Neural progenitor cell (in vitro differentiated cells): ENCODE data around the gene DLGAP5.

Experiments
- CTCF ChIP-seq: fragments of 200-600 bp; sonication (generic); IDR thresholded peaks from 2 replicates; pipeline ENCODE4 v1.5.1; 2017; ENCODE audit warnings: antibody characterized with exemption, mild to moderate bottlenecking
- EZH2 ChIP-seq: fragments of 200-600 bp; sonication (generic); IDR thresholded peaks from 2 replicates; pipeline ENCODE4 v1.6.1; 2017; ENCODE audit warnings: antibody characterized with exemption, mild to moderate bottlenecking, moderate library complexity
- EZH2phosphoT487 ChIP-seq: fragments of 200-600 bp; sonication (generic); IDR thresholded peaks from 2 replicates; pipeline ENCODE4 v1.6.1; 2017; ENCODE audit warnings: antibody characterized with exemption

GRCh38 chr14:55158412-55158811, 33.0 kb downstream of the DLGAP5 start:
- TF ChIP-seq CTCF = no peak
- TF ChIP-seq EZH2 = no peak
- no peak for TF ChIP-seq EZH2phosphoT487
